Bronchial epithelial cell (primary cell): ENCODE measurements around the gene NCAM1. TPM values are rescaled to one million over a fixed set of nuclear protein-coding genes. Genes with fewer than 3 reads are reported as not detected.

Source experiments
- DNase-seq: peaks from one replicate; pipeline ENCODE4 v3.0.0-alpha.2; 2010; ENCODE audit warnings: low read depth
- FAIRE-seq: peaks from 2 replicates; lab custom pipeline; 2011; peaks lifted over from hg19 to GRCh38; lab: Jason Lieb, UNC
- H3K27me3 ChIP-seq: 2 replicates; pipeline ENCODE4 v1.5.1; 2011; ENCODE audit warnings: low read length; ENCODE audit not compliant: control insufficient read depth, insufficient read depth
- H3K36me3 ChIP-seq: 2 replicates; pipeline ENCODE4 v1.5.1; 2011; ENCODE audit warnings: low read length; ENCODE audit not compliant: control insufficient read depth, insufficient read depth
- H3K4me3 ChIP-seq: 2 replicates; pipeline ENCODE4 v1.5.1; 2011; ENCODE audit warnings: mild to moderate bottlenecking, low read depth, low read length, control low read depth
- total RNA-seq: library from RNA; depleted of rRNA; stranded (reverse); fragments of >200 nt; gene quantifications from 2 replicates; pipeline ENCODE4 v1.2.1, GENCODE V29; 2014
- TF ChIP-seq, protein P1 (sequence below): IDR thresholded peaks from 2 replicates; pipeline ENCODE4 v1.5.1; 2011; ENCODE audit warnings: mild to moderate bottlenecking, moderate library complexity, low read length, control low read depth, inconsistent platforms; ENCODE audit not compliant: insufficient read depth, severe bottlenecking

The NCAM1 gene
- total RNA-seq, 1 donor from 2014 or later, result under 0.01 TPM

DNA sequence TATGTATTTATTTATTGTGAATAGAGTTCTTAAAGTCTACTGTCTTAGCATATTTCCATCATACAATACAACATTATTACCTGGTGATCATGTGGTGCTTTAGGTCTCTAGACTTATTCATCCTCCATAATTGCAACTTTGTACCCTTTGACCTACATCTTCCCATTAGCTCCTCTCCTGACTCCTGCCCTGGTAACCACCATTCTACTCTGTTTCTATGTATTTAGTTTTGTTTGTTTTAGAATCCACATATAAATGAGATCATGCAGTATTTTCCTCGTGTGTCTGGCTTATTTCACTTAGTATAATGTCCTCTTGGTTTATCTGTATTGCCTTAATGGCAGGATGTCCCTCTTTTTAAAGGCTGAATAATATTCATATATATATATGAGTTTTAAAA lies 22.7 kb downstream of the NCAM1 start:
- H3K4me3 ChIP-seq, result no peak overlapping the region
- TF ChIP-seq, protein P1, sequence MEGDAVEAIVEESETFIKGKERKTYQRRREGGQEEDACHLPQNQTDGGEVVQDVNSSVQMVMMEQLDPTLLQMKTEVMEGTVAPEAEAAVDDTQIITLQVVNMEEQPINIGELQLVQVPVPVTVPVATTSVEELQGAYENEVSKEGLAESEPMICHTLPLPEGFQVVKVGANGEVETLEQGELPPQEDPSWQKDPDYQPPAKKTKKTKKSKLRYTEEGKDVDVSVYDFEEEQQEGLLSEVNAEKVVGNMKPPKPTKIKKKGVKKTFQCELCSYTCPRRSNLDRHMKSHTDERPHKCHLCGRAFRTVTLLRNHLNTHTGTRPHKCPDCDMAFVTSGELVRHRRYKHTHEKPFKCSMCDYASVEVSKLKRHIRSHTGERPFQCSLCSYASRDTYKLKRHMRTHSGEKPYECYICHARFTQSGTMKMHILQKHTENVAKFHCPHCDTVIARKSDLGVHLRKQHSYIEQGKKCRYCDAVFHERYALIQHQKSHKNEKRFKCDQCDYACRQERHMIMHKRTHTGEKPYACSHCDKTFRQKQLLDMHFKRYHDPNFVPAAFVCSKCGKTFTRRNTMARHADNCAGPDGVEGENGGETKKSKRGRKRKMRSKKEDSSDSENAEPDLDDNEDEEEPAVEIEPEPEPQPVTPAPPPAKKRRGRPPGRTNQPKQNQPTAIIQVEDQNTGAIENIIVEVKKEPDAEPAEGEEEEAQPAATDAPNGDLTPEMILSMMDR, result no peak
- no peaks in the 10 kb centered on the region for H3K27me3 ChIP-seq
- no peak for DNase-seq
- no peak for FAIRE-seq
- no peaks in the 10 kb centered on the region for H3K36me3 ChIP-seq

GRCh38 chr11:112989198-112989597 lies 28.0 kb downstream of the NCAM1 start:
- no peak for FAIRE-seq
- TF ChIP-seq, protein P1, result no peak
- no peaks in the 10 kb centered on the region for H3K27me3 ChIP-seq

GRCh38 chr11:112993808-112994207 lies 32.6 kb downstream of the NCAM1 start:
- DNase-seq, result no peak
- Histone ChIP-seq H3K4me3 (no peak overlapping the region), H3K27me3 (no peaks in the 10 kb centered on the region), H3K36me3 (no peaks in the 10 kb centered on the region)
- no peak for FAIRE-seq
- TF ChIP-seq, protein P1, result no peak

More at GRCh38 chr11:112989198-112989597, 28.0 kb downstream of the NCAM1 start:
- Histone ChIP-seq H3K36me3 (no peaks in the 10 kb centered on the region), H3K4me3 (no peak overlapping the region)
- DNase-seq, result no peak

- FAIRE-seq (no peak), DNase-seq (no peak)
- Histone ChIP-seq H3K4me3 (no peak overlapping the region), H3K36me3 (no peaks in the 10 kb centered on the region), H3K27me3 (no peaks in the 10 kb centered on the region)
- TF ChIP-seq, protein P1, result no peak
These were observed 34.3 kb downstream of the NCAM1 start for GRCh38 chr11:112995423-112996090.

DNA sequence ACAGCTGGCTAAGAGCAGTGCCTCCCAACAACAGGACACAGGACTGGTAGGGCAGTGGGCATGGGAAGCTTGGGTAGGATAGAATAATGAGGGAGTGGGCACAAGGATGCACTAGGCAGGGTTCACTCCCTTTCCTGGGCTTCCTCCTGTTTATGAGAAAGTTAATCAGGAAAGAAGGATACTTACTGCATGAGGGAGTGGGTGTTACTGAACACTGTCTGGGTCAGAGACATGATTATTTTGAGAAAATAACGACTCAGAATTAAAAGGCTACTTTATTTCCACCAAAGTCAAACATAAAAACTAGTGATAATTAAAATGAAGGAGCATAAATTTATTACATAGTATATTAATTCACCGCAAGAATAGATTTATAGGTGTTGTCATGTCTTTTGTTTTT lies 35.8 kb downstream of the NCAM1 start:
- no peak for FAIRE-seq
- TF ChIP-seq, protein P1, result no peak

More for the DNA sequence above, 35.8 kb downstream of the NCAM1 start:
- Histone ChIP-seq H3K36me3 (no peaks in the 10 kb centered on the region), H3K4me3 (no peak overlapping the region), H3K27me3 (no peaks in the 10 kb centered on the region)
- DNase-seq, result no peak
